ENCODE data around the gene CAMTA2. TPM values are rescaled to one million over a fixed set of nuclear protein-coding genes. Genes with fewer than 3 reads are reported as not detected.

CAMTA2 gene
- total and polyA plus RNA-seq, 2 experiments from 2014 or later, result 4.4 to 8.7 TPM

DNA sequence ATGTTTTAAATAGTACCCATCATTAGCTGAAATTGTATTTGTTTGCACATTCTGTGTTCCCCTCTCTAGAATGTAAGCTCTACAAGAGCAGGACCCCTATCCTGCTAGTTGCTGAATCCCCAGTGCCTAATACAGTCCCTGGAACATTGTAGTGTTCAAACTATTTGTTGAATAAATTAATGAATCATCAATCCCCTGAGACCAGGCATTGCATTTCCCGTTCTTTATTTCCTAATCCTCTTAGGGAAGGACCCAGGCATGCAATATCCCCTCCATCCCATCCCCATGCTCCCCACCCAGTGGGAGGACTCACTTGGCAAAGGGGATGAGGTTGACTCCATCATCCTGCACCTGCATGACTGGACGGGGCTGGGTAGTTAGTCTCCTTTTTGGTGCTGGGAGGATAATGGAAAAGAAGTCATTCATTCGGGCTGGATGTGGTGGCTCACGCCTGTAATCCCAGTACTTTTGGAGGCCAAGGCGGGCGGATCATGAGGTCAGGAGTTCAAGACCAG, 6.7 kb upstream of the CAMTA2 start:
- H4K20me1 ChIP-seq (replicated peaks; ENCODE audit: insufficient read depth), result no peaks in the 10 kb centered on the region; the same call in 1 of the 2 replicates
- ATAC-seq (no peak), DNase-seq (ENCODE audit: low spot score) (no peak)
- H3K4me2 ChIP-seq, result no peak overlapping the region
- H3F3A ChIP-seq (replicated peaks; ENCODE audit: low read depth), result 0 out of 2 replicates have a peak, but pooled peaks cover 2% of the 10 kb centered on the region
- peaks cover 11% of the 10 kb centered on the region; the same call in 1 of the 2 replicates for H3K27me3 ChIP-seq (ENCODE audit: insufficient read depth)
- no peak overlapping the region for H3K4me3 ChIP-seq
- H2AFZ ChIP-seq, result no peak overlapping the region
- H3K9me2 ChIP-seq (ENCODE audit: insufficient read depth), result no peaks in the 10 kb centered on the region
- no peaks in the 10 kb centered on the region for H3K36me3 ChIP-seq (ENCODE audit: insufficient read depth)
- TF ChIP-seq, protein P1, sequence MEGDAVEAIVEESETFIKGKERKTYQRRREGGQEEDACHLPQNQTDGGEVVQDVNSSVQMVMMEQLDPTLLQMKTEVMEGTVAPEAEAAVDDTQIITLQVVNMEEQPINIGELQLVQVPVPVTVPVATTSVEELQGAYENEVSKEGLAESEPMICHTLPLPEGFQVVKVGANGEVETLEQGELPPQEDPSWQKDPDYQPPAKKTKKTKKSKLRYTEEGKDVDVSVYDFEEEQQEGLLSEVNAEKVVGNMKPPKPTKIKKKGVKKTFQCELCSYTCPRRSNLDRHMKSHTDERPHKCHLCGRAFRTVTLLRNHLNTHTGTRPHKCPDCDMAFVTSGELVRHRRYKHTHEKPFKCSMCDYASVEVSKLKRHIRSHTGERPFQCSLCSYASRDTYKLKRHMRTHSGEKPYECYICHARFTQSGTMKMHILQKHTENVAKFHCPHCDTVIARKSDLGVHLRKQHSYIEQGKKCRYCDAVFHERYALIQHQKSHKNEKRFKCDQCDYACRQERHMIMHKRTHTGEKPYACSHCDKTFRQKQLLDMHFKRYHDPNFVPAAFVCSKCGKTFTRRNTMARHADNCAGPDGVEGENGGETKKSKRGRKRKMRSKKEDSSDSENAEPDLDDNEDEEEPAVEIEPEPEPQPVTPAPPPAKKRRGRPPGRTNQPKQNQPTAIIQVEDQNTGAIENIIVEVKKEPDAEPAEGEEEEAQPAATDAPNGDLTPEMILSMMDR (conservative IDR thresholded peaks at IDR 0.05; ENCODE audit: low read depth in 2 of 2), result no peak
- TF ChIP-seq, protein P2, sequence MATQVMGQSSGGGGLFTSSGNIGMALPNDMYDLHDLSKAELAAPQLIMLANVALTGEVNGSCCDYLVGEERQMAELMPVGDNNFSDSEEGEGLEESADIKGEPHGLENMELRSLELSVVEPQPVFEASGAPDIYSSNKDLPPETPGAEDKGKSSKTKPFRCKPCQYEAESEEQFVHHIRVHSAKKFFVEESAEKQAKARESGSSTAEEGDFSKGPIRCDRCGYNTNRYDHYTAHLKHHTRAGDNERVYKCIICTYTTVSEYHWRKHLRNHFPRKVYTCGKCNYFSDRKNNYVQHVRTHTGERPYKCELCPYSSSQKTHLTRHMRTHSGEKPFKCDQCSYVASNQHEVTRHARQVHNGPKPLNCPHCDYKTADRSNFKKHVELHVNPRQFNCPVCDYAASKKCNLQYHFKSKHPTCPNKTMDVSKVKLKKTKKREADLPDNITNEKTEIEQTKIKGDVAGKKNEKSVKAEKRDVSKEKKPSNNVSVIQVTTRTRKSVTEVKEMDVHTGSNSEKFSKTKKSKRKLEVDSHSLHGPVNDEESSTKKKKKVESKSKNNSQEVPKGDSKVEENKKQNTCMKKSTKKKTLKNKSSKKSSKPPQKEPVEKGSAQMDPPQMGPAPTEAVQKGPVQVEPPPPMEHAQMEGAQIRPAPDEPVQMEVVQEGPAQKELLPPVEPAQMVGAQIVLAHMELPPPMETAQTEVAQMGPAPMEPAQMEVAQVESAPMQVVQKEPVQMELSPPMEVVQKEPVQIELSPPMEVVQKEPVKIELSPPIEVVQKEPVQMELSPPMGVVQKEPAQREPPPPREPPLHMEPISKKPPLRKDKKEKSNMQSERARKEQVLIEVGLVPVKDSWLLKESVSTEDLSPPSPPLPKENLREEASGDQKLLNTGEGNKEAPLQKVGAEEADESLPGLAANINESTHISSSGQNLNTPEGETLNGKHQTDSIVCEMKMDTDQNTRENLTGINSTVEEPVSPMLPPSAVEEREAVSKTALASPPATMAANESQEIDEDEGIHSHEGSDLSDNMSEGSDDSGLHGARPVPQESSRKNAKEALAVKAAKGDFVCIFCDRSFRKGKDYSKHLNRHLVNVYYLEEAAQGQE (IDR thresholded peaks at IDR 0.05; ENCODE audit: unreplicated experiment), result no peak
- TF ChIP-seq CREB1 (CRISPR knock-in tag; IDR thresholded peaks at IDR 0.05; ENCODE audit: low read depth), result no peak
- TF ChIP-seq, protein P3, sequence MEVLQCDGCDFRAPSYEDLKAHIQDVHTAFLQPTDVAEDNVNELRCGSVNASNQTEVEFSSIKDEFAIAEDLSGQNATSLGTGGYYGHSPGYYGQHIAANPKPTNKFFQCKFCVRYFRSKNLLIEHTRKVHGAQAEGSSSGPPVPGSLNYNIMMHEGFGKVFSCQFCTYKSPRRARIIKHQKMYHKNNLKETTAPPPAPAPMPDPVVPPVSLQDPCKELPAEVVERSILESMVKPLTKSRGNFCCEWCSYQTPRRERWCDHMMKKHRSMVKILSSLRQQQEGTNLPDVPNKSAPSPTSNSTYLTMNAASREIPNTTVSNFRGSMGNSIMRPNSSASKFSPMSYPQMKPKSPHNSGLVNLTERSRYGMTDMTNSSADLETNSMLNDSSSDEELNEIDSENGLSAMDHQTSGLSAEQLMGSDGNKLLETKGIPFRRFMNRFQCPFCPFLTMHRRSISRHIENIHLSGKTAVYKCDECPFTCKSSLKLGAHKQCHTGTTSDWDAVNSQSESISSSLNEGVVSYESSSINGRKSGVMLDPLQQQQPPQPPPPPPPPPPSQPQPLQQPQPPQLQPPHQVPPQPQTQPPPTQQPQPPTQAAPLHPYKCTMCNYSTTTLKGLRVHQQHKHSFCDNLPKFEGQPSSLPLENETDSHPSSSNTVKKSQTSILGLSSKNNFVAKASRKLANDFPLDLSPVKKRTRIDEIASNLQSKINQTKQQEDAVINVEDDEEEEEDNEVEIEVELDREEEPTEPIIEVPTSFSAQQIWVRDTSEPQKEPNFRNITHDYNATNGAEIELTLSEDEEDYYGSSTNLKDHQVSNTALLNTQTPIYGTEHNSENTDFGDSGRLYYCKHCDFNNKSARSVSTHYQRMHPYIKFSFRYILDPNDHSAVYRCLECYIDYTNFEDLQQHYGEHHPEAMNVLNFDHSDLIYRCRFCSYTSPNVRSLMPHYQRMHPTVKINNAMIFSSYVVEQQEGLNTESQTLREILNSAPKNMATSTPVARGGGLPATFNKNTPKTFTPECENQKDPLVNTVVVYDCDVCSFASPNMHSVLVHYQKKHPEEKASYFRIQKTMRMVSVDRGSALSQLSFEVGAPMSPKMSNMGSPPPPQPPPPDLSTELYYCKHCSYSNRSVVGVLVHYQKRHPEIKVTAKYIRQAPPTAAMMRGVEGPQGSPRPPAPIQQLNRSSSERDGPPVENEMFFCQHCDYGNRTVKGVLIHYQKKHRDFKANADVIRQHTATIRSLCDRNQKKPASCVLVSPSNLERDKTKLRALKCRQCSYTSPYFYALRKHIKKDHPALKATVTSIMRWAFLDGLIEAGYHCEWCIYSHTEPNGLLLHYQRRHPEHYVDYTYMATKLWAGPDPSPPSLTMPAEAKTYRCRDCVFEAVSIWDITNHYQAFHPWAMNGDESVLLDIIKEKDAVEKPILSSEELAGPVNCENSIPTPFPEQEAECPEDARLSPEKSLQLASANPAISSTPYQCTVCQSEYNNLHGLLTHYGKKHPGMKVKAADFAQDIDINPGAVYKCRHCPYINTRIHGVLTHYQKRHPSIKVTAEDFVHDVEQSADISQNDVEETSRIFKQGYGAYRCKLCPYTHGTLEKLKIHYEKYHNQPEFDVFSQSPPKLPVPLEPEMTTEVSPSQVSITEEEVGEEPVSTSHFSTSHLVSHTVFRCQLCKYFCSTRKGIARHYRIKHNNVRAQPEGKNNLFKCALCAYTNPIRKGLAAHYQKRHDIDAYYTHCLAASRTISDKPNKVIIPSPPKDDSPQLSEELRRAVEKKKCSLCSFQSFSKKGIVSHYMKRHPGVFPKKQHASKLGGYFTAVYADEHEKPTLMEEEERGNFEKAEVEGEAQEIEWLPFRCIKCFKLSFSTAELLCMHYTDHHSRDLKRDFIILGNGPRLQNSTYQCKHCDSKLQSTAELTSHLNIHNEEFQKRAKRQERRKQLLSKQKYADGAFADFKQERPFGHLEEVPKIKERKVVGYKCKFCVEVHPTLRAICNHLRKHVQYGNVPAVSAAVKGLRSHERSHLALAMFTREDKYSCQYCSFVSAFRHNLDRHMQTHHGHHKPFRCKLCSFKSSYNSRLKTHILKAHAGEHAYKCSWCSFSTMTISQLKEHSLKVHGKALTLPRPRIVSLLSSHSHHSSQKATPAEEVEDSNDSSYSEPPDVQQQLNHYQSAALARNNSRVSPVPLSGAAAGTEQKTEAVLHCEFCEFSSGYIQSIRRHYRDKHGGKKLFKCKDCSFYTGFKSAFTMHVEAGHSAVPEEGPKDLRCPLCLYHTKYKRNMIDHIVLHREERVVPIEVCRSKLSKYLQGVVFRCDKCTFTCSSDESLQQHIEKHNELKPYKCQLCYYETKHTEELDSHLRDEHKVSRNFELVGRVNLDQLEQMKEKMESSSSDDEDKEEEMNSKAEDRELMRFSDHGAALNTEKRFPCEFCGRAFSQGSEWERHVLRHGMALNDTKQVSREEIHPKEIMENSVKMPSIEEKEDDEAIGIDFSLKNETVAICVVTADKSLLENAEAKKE (CRISPR knock-in tag; IDR thresholded peaks at IDR 0.05), result no peak
- no peak for TF ChIP-seq ZNF331 (CRISPR knock-in tag; IDR thresholded peaks at IDR 0.05; ENCODE audit: low read depth)
- TF ChIP-seq NANOG (IDR thresholded peaks at IDR 0.05; ENCODE audit: borderline replicate concordance), result no peak
- no peak for TF ChIP-seq ZNF114 (CRISPR knock-in tag; IDR thresholded peaks at IDR 0.05)
- TF ChIP-seq STAT1 (IDR thresholded peaks at IDR 0.05; ENCODE audit: unreplicated experiment), result no peak
- no peak for TF ChIP-seq EZH2phosphoT487 (IDR thresholded peaks at IDR 0.05; ENCODE audit: unreplicated experiment)
- no peak for TF ChIP-seq POLR2AphosphoS5 (IDR thresholded peaks at IDR 0.05; ENCODE audit: low read depth)
- no peak for TF ChIP-seq JUNB (IDR thresholded peaks at IDR 0.05; ENCODE audit: unreplicated experiment)
- TF ChIP-seq, protein P4, sequence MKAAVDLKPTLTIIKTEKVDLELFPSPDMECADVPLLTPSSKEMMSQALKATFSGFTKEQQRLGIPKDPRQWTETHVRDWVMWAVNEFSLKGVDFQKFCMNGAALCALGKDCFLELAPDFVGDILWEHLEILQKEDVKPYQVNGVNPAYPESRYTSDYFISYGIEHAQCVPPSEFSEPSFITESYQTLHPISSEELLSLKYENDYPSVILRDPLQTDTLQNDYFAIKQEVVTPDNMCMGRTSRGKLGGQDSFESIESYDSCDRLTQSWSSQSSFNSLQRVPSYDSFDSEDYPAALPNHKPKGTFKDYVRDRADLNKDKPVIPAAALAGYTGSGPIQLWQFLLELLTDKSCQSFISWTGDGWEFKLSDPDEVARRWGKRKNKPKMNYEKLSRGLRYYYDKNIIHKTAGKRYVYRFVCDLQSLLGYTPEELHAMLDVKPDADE (IDR thresholded peaks at IDR 0.05), result no peak
- no peak for TF ChIP-seq EZH2 (IDR thresholded peaks at IDR 0.05; ENCODE audit: low read depth, unreplicated experiment)
- Mint-ChIP-seq H3K36me3 (ENCODE audit: low read depth) (no peaks in the 10 kb centered on the region), H3K4me1 (peaks cover 8% of the 10 kb centered on the region; the same call in 2 of the 3 replicates), H3K27ac (no peak overlapping the region), H3K27me3 (ENCODE audit: insufficient read depth, low read depth, poor library complexity) (peaks cover 33% of the 10 kb centered on the region), H3K4me3 (no peak overlapping the region), H3K9me3 (0 out of 3 replicates have a peak, but pooled peaks cover 3% of the 10 kb centered on the region)
- peaks cover 8% of the 10 kb centered on the region for H3K79me2 ChIP-seq (replicated peaks; ENCODE audit: insufficient read depth)
- peaks cover 8% of the 10 kb centered on the region; the same call in 1 of the 2 replicates for H3K4me1 ChIP-seq (ENCODE audit: insufficient read depth)
- H3K27ac ChIP-seq (ENCODE audit: low read depth), result no peak overlapping the region

All from GM23338 (cell line).